ENCODE data around the gene ZWILCH.
"Not testable (repeated sequence)": the region's sequence is repeated elsewhere in the genome, so short reads cannot be mapped to it uniquely, and the experiment has no call there.

Gene ZWILCH

DNA sequence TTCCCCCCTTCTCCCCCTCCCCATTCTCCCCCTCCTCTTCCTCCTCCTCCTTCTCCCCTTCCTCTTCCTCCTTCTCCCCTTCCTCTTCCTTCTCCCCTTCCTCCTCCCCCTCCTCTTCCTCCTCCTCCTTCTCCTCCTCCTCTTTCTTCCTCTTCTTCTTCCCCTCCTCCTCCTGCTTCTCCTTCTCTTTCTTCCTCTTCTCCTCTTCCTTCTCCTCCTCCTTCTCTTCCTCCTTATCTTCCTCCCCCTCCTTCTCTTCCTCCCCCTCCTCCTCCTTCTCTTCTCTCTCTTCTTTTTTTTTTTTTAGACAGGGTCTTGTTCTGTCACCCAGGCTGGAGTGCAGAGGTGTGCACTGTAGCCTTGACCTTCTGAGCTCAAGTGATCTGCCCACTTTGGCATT is 81.9 kb downstream of the ZWILCH start:
- no peak for DNase-seq

DNA sequence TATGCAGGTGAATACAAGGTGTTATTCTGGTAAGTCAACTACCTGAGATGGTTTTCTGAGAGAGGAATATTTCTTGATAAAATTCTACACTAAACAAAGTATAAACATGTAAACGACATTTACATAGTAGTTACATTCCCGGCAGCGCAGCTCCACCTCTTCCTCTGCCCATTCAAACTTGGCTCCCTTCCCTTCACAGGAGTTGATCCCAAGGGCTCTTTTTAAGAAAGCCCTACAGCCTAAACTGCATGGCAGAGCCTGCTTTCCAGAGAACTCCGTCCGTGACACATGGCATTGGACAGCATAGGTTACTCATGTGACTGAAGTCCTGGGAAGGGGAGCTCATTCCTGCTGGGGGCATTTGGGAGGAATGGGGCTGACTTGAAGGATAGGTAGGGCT is 82.6 kb downstream of the ZWILCH start:
- DNase-seq: no peak

DNA sequence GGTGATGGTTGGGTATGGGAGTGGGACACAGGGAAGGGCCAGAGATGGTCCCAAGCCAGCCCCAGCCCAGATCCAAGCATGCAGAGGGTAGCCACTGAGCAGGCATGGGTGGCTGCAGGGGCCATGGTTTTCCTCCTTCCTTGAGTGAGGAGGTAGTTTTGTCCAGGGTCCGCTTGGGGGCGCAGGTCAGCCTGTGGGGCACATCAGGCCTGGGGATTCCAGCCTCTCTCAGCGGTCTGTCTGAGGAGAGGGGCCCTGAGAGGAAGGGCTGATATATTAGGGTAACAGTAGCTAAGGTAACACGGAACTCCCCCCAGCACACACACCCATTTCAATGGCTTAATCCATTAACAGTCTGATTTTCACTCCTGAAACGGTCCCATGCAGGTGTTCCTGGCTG is 83.4 kb downstream of the ZWILCH start:
- no peak for DNase-seq

GRCh38 chr15:66588971-66589370 is 83.8 kb downstream of the ZWILCH start:
- DNase-seq: no peak

GRCh38 chr15:66589429-66589828 is 84.3 kb downstream of the ZWILCH start:
- DNase-seq: not testable (repeated sequence)

- DNase-seq: no peak
These were observed 85.3 kb downstream of the ZWILCH start for GRCh38 chr15:66590435-66590834.

- no peak for DNase-seq
These were observed 86.3 kb downstream of the ZWILCH start for GRCh38 chr15:66591322-66591862.

DNA sequence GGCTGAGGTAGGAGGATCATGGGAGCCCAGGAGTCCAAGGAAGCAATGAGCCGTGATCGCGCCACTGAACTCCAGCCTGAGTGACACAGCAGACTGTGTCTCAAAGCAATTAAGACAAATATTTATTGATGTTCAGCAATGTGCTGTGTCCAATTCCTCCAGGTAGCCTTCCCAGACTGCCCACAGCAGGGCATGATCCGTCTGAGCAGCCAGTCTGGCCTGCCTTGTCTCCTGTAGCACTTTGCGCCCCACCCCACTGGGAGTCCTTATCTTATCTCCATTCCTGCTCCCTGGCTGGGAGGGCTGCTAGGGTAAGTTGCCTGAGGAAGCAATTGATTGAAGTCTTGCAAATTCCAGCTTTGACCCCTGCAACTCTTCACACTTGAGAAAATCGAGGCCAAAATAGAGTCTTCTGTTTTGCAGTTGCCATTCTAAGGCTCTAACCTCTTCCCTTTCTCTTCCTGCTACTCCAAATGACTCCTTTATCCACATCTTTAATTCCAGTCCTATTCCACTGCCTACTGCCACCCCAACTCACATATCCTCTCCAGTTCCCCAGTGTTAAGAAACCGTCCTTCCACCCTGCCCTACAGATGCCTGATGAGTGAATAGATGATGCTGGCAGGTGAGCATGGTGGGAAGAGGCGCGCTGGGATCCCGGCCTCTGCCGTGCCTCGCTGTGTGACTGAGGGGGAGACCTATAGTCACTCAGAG is 87.5 kb downstream of the ZWILCH start:
- no peak for DNase-seq

- DNase-seq: no peak
These were observed 88.2 kb downstream of the ZWILCH start for GRCh38 chr15:66593219-66593780.

- DNase-seq: no peak
These were observed 89.2 kb downstream of the ZWILCH start for GRCh38 chr15:66594344-66594743.

- DNase-seq: no peak
These were observed 89.7 kb downstream of the ZWILCH start for GRCh38 chr15:66594836-66595235.

DNA sequence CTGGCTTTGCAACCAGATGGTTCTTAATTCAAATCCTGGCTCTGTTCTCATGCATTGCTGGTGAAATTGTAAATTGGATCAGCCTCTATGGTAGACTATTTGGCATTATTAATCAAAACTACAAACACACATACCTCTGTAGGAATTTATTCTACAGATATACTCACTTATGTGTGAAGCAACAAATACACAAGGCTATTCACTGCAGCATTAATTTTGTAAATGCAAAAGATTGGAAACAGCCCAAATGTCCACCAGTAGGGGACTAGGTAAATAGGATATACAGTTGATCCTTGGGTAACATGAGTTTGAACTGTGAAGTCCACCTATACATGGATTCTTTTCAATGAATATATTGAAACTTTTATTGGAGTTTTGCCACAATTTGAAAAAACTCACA is 90.2 kb downstream of the ZWILCH start:
- no peak for DNase-seq

- no peak for DNase-seq
These were observed 90.9 kb downstream of the ZWILCH start for GRCh38 chr15:66595931-66596545.

DNA sequence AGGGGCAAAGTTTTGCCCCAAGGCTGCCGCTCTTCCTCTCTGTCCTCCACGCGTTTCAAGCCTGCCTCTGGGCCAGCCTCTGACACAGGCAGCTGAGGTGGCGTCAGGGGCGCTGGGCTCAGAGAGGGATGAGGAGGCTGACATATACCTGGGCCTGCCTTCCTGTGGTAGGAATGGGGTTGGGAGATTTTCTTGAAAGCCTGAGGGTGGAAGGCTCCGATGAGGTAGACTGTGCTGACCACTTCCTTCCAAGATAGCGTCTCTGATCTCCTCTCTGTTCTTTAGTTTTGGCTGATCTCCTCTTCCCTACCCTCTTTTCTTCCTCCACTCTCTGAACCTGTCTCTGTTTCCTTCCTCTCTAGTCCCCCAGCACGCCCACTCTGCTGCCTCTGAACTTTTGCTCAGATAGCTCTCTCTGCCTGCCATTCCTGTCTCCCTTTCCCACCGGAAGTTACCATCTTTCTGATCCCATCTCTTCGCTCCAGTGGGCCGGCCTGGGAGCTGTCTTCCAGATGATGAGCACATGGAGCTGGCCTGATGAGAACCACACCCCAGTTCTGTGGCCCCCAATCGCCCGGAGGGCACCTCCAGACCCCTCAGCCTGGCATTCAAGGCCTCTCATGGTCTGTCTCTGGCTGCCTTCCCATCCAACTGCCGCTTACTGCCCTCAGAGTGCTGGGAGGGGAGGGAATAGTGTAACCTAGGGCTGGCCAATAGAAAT is 93.1 kb downstream of the ZWILCH start:
- no peak for DNase-seq
